ENCODE results near the gene CEP112.

The CEP112 gene

DNA sequence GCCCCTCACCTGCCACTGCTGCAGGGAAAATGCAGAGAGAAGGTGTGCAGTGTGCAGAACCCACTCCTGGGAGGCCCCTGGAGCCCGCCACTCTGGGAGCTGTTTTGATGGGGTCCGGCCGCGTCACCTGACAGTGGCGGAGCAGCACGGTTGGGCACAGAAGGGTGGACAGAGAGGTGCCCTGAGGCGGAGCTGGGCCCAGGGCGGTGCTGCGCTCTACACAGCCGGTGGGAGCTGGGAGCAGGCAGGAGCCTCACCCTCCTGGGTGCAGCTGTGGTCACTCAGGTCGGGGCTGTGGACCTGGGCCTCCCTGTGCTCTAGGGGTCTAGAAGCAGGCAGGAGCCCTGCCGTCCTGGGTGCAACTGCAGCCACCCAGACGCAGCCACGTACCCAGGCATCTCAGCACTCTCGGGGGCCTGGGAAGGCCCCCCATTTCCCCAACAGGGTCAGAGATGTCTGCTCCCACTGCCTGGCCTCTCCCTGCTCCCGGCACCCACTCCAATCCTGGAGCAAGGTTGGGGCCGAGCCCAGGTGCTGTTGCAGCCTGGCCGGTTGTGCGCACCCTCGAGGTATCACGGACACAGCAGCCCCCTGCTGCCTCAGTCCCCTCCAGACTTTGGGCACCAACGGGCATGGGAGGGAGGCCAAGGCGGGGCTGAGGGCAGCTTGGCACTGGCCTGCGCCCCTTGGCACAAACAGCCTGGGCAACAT lies 326.1 kb downstream of the CEP112 start:
- no peak overlapping the region for H3K4me3 ChIP-seq (ENCODE audit: low read depth, low read length)
- ChIA-PET POLR2A (no interaction called here), CTCF (interaction anchor here (2.0 kb wide), 1 partner anchor 60 kb away, joined by 4 read pairs; no protein-coding TSS in a partner anchor)
- no peak for TF ChIP-seq CTCF (IDR thresholded peaks at IDR 0.05; ENCODE audit: insufficient read depth, low read length, missing control alignments)
- DNase-seq (ENCODE audit: low read depth, low spot score), result no peak

- CTCF ChIA-PET, result no interaction called here
- TF ChIP-seq CTCF (IDR thresholded peaks at IDR 0.05; ENCODE audit: insufficient read depth, low read length, missing control alignments), result no peak
- DNase-seq (ENCODE audit: low read depth, low spot score), result no peak
- POLR2A ChIA-PET, result no interaction called here
- no peak overlapping the region for H3K4me3 ChIP-seq (ENCODE audit: low read depth, low read length)
Observed at GRCh38 chr17:65864394-65864793, 327.5 kb downstream of the CEP112 start.

DNA sequence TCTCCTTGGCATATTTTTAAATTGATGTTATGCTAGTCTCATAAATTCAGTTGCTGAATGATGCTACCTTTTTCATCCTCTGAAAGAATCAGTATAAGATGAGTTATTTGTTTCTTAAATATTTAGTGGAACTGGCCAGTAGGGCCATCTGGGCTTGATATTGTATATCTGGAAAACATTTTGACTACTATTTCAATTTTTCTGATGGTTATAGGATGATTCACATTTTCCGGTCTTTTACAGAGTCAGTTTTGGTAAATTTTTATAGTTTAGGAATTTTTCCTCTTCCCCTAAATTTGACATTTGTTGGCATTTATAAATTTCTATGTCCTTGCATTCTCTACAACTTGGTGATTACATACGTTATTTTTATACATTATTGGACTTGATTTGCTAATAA lies 334.2 kb downstream of the CEP112 start:
- no peak overlapping the region for H3K4me3 ChIP-seq (ENCODE audit: low read depth, low read length)
- CTCF ChIA-PET, result no interaction called here
- POLR2A ChIA-PET, result no interaction called here
- DNase-seq (ENCODE audit: low read depth, low spot score), result no peak
- TF ChIP-seq CTCF (IDR thresholded peaks at IDR 0.05; ENCODE audit: insufficient read depth, low read length, missing control alignments), result no peak

DNA sequence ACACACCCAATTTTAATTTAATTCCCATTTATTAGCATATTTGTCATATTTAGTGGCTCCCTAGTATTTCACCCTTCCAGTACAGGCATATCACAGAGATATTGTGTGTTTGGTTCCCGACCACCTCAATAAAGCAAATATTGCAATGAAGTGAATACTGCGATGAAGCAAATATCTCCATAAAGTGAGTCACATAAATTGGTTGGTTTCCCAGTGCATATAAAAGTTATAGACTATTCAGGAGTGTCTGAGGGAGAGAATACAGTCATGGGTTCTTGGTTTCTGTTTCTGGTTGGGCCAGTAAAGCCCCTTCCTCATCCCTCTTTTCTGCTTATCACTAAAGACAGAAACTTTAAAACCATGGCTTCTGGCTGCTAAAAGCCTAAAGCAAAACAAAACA lies 335.1 kb downstream of the CEP112 start:
- no peak for TF ChIP-seq CTCF (IDR thresholded peaks at IDR 0.05; ENCODE audit: insufficient read depth, low read length, missing control alignments)
- no peak for DNase-seq (ENCODE audit: low read depth, low spot score)
- CTCF ChIA-PET, result no interaction called here
- POLR2A ChIA-PET, result no interaction called here
- no peak overlapping the region for H3K4me3 ChIP-seq (ENCODE audit: low read depth, low read length)

DNA sequence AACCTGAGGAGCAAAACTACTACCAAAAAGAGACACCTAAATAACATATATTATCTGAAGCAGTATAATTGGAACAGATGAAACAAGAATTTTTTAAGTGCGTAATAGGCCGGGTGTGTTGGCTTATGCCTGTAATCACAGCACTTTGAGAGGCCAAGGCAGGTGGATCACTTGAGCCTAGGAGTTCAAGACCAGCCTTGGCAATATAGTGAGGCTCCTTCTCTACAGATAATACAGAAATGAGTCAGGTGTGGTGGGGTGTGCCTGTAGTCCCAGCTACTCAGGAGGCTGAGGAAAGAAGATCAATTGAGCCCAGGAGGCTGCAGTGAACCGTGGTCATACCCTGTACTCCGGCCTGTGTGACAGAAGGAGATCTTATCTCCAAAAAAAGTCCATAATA lies 336.3 kb downstream of the CEP112 start:
- POLR2A ChIA-PET, result no interaction called here
- no peak for DNase-seq (ENCODE audit: low read depth, low spot score)
- TF ChIP-seq CTCF (IDR thresholded peaks at IDR 0.05; ENCODE audit: insufficient read depth, low read length, missing control alignments), result no peak
- CTCF ChIA-PET, result no interaction called here
- no peak overlapping the region for H3K4me3 ChIP-seq (ENCODE audit: low read depth, low read length)

GRCh38 chr17:65855245-65855644 lies 336.7 kb downstream of the CEP112 start:
- ChIA-PET POLR2A (no interaction called here), CTCF (interaction anchor here (1.8 kb wide), 1 partner anchor 12 kb away, joined by 5 read pairs; no protein-coding TSS in a partner anchor)
- no peak overlapping the region for H3K4me3 ChIP-seq (ENCODE audit: low read depth, low read length)
- TF ChIP-seq CTCF (IDR thresholded peaks at IDR 0.05; ENCODE audit: insufficient read depth, low read length, missing control alignments), result no peak
- DNase-seq (ENCODE audit: low read depth, low spot score), result no peak
